ENCODE measurements around the gene ASTN1.

DNA sequence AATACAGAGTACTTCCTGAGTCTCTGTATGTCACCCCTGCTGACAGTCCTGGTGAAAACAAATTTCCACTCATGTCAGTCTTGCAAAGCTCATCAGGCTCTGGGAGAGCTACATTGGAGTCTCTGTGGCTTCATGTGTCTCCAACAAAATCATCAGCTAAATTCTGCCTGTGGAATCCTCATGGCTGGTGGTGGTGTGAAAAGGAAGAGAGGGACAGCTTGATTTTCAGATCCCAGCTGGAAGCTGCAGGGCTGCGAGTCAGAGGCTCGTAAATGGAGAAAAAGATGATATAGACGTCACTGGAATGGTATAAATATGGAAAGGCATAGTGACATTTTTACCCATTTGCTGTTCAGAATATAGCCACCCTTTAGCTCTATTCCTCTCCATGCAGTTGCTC, 150.2 kb downstream of the ASTN1 start:
- TF ChIP-seq POLR2AphosphoS5 (IDR thresholded peaks at IDR 0.05; ENCODE audit: low read depth, low read length) (no peak), SIN3A (IDR thresholded peaks at IDR 0.05; ENCODE audit: borderline replicate concordance, insufficient read depth, low read length) (no peak), TAF1 (IDR thresholded peaks at IDR 0.05; ENCODE audit: borderline replicate concordance, insufficient read depth, low read length) (no peak), FOXP2 (optimal IDR thresholded peaks at IDR 0.05; ENCODE audit: borderline replicate concordance, extremely low read depth, extremely low read length, insufficient read depth) (no peak)
- TF ChIP-seq, protein P1, sequence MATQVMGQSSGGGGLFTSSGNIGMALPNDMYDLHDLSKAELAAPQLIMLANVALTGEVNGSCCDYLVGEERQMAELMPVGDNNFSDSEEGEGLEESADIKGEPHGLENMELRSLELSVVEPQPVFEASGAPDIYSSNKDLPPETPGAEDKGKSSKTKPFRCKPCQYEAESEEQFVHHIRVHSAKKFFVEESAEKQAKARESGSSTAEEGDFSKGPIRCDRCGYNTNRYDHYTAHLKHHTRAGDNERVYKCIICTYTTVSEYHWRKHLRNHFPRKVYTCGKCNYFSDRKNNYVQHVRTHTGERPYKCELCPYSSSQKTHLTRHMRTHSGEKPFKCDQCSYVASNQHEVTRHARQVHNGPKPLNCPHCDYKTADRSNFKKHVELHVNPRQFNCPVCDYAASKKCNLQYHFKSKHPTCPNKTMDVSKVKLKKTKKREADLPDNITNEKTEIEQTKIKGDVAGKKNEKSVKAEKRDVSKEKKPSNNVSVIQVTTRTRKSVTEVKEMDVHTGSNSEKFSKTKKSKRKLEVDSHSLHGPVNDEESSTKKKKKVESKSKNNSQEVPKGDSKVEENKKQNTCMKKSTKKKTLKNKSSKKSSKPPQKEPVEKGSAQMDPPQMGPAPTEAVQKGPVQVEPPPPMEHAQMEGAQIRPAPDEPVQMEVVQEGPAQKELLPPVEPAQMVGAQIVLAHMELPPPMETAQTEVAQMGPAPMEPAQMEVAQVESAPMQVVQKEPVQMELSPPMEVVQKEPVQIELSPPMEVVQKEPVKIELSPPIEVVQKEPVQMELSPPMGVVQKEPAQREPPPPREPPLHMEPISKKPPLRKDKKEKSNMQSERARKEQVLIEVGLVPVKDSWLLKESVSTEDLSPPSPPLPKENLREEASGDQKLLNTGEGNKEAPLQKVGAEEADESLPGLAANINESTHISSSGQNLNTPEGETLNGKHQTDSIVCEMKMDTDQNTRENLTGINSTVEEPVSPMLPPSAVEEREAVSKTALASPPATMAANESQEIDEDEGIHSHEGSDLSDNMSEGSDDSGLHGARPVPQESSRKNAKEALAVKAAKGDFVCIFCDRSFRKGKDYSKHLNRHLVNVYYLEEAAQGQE (IDR thresholded peaks at IDR 0.05; ENCODE audit: insufficient read depth in 1 of 2, low read depth in 2 of 2, low read length in 2 of 2), result no peak
